PC-3 (cell line): ENCODE results near the gene PIGN. TPM values are rescaled to one million over a fixed set of nuclear protein-coding genes. Genes with fewer than 3 reads are reported as not detected.

Source experiments
- ATAC-seq: fragments of 200-7000 bp; cut with Tn5 transposase; 2 replicates; pipeline ENCODE4 v1.9.1; 2020; ENCODE audit warnings: mild to moderate bottlenecking, moderate library complexity
- BruUV-seq: library from RNA; stranded (reverse); fragments of 400-500 nt; replicated peaks from 2 replicates; lab custom pipeline; 2021; lab: Mats Ljungman, UMichigan
- CTCF ChIA-PET: fragments of 300-600 bp; sonication (Branson Sonifier 250); formaldehyde crosslinking; loops from one replicate; lab custom pipeline; 2022; ENCODE audit warnings: antibody characterized with exemption; lab: Charles Lee
- POLR2A ChIA-PET: fragments of 300-600 bp; sonication (Branson Sonifier 250); formaldehyde crosslinking; loops from one replicate; lab custom pipeline; 2022; ENCODE audit warnings: antibody characterized with exemption; ENCODE audit not compliant: unreplicated experiment; lab: Charles Lee
- DNase-seq: peaks from one replicate; pipeline ENCODE4 v3.0.0-alpha.2; 2015
- H2AFZ ChIP-seq: fragments of 300-600 bp; sonication (generic); 2 replicates; pipeline ENCODE4 v1.6.0; 2016; ENCODE audit warnings: antibody characterized with exemption, low read length
- H3F3A ChIP-seq: fragments of 300-600 bp; sonication (generic); one replicate; pipeline ENCODE4 v1.6.0; 2017; ENCODE audit warnings: antibody characterized with exemption, low read length, control low read depth, mild to moderate bottlenecking; ENCODE audit not compliant: unreplicated experiment
- H3K27ac ChIP-seq: fragments of 300-600 bp; sonication (generic); 2 replicates; pipeline ENCODE4 v1.5.1; 2016; ENCODE audit warnings: mild to moderate bottlenecking, low read length
- H3K27me3 ChIP-seq: fragments of 300-600 bp; sonication (generic); 2 replicates; pipeline ENCODE4 v1.6.1; 2016; ENCODE audit warnings: low read length, mixed read lengths
- H3K36me3 ChIP-seq: fragments of 300-600 bp; sonication (generic); 2 replicates; pipeline ENCODE4 v1.6.1; 2016; ENCODE audit warnings: low read depth, mixed run types, low read length, mixed read lengths
- H3K4me1 ChIP-seq: fragments of 300-600 bp; sonication (generic); 2 replicates; pipeline ENCODE4 v1.5.1; 2016; ENCODE audit warnings: low read length; ENCODE audit not compliant: insufficient read depth
- H3K4me2 ChIP-seq: fragments of 300-600 bp; sonication (generic); 2 replicates; pipeline ENCODE4 v1.6.0; 2016; ENCODE audit warnings: low read length
- H3K4me3 ChIP-seq: fragments of 300-600 bp; sonication (generic); 2 replicates; pipeline ENCODE4 v1.5.1; 2016; ENCODE audit warnings: mild to moderate bottlenecking, low read length, mixed read lengths
- H3K79me2 ChIP-seq: fragments of 300-600 bp; sonication (generic); 2 replicates; pipeline ENCODE4 v1.6.1; 2017; ENCODE audit warnings: low read length, mixed read lengths
- H3K9ac ChIP-seq: fragments of 300-600 bp; sonication (generic); 2 replicates; pipeline ENCODE4 v1.6.0; 2016; ENCODE audit warnings: mild to moderate bottlenecking, low read length
- H3K9me2 ChIP-seq: fragments of 300-600 bp; sonication (generic); replicated peaks from 2 replicates; pipeline ENCODE4 v1.6.1; 2016; ENCODE audit warnings: mixed run types, low read length, mixed read lengths
- H3K9me3 ChIP-seq: fragments of 300-600 bp; sonication (generic); 2 replicates; pipeline ENCODE4 v1.6.1; 2016; ENCODE audit warnings: low read length, mixed read lengths
- H4K20me1 ChIP-seq: fragments of 300-600 bp; sonication (generic); 2 replicates; pipeline ENCODE4 v1.6.1; 2016; ENCODE audit warnings: low read length, mixed read lengths
- EZH2 ChIP-seq: fragments of 300-600 bp; sonication (generic); IDR thresholded peaks from one replicate; pipeline ENCODE4 v1.6.1; 2017; ENCODE audit warnings: antibody characterized with exemption, mild to moderate bottlenecking, low read length; ENCODE audit not compliant: unreplicated experiment
- EZH2phosphoT487 ChIP-seq: fragments of 300-600 bp; sonication (generic); IDR thresholded peaks from 2 replicates; pipeline ENCODE4 v1.6.1; 2018; ENCODE audit warnings: mild to moderate bottlenecking, antibody characterized with exemption, low read length, borderline replicate concordance
- intact Hi-C: fragments of 100-400 bp; cut with micrococcal nuclease; formaldehyde crosslinking; loops from 2 replicates; pipeline ENCODE4 v1.9.0; 2023
- total RNA-seq: library from RNA; depleted of rRNA; stranded (reverse); fragments of >200 nt; gene quantifications from 2 replicates; pipeline ENCODE4 v1.2.3, GENCODE V29; 2014
- TF ChIP-seq, protein P1 (sequence below): fragments of 300-600 bp; sonication (generic); conservative IDR thresholded peaks from 2 replicates; pipeline ENCODE4 v1.5.1; 2017; ENCODE audit warnings: antibody characterized with exemption, low read depth, mild to moderate bottlenecking, low read length

PIGN gene
- total RNA-seq, 1 experiment from 2014 or later, result 22.7 TPM

DNA sequence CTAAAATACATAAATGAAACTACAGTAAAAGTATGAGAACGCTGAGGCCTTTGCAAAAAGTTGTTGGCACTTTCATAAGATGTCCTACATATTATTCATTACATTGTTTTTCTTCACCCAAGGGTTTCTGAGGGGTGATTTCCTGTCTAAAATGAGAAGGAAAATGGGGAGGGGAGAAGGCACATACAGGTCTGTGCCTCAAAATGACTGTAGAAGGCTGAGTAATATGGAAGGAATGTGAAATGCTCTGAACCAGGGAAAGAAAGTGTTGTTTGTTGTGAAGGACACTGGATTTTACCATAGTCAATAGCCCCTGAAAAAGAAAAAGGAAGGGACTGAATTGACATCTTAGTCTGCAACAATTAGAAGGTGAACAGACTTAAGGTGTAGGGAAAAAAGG, 194.6 kb downstream of the PIGN start:
- peak overlapping the region; percentile 9; the same call in 1 of the 2 replicates for H3K9ac ChIP-seq
- no peaks in the 10 kb centered on the region for H3K36me3 ChIP-seq
- CTCF ChIA-PET, result no interaction called here
- TF ChIP-seq, protein P1, sequence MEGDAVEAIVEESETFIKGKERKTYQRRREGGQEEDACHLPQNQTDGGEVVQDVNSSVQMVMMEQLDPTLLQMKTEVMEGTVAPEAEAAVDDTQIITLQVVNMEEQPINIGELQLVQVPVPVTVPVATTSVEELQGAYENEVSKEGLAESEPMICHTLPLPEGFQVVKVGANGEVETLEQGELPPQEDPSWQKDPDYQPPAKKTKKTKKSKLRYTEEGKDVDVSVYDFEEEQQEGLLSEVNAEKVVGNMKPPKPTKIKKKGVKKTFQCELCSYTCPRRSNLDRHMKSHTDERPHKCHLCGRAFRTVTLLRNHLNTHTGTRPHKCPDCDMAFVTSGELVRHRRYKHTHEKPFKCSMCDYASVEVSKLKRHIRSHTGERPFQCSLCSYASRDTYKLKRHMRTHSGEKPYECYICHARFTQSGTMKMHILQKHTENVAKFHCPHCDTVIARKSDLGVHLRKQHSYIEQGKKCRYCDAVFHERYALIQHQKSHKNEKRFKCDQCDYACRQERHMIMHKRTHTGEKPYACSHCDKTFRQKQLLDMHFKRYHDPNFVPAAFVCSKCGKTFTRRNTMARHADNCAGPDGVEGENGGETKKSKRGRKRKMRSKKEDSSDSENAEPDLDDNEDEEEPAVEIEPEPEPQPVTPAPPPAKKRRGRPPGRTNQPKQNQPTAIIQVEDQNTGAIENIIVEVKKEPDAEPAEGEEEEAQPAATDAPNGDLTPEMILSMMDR, result no peak
- TF ChIP-seq EZH2phosphoT487, result no peak
- no peak for TF ChIP-seq EZH2
- no peaks in the 10 kb centered on the region for H3K9me3 ChIP-seq
- ATAC-seq (peak; percentile 90), DNase-seq (peak; percentile 86)
- H3K27ac ChIP-seq, result peak overlapping the region; percentile 70
- H3K27me3 ChIP-seq, result no peaks in the 10 kb centered on the region
- H3K4me3 ChIP-seq, result peak overlapping the region; percentile 10; the same call in 1 of the 2 replicates
- POLR2A ChIA-PET, result no interaction called here
- H2AFZ ChIP-seq, result peak overlapping the region; percentile 52
- H3K4me1 ChIP-seq, result peaks cover 25% of the 10 kb centered on the region
- H3K79me2 ChIP-seq, result no peaks in the 10 kb centered on the region
- no TSS peak for BruUV-seq
- intact Hi-C loops, result no loop called here
- no peaks in the 10 kb centered on the region for H4K20me1 ChIP-seq
- H3F3A ChIP-seq, result no peaks in the 10 kb centered on the region
- no peaks in the 10 kb centered on the region for H3K9me2 ChIP-seq
- H3K4me2 ChIP-seq, result peak overlapping the region; percentile 61

GRCh38 chr18:61991836-61992235, 195.0 kb downstream of the PIGN start:
- no peaks in the 10 kb centered on the region for H3K27me3 ChIP-seq
- ChIA-PET POLR2A (no interaction called here), CTCF (no interaction called here)
- H3K9ac ChIP-seq, result no peak overlapping the region
- H3K36me3 ChIP-seq, result no peaks in the 10 kb centered on the region
- DNase-seq, result no peak
- no peaks in the 10 kb centered on the region for H3K79me2 ChIP-seq
- H3F3A ChIP-seq, result no peaks in the 10 kb centered on the region
- peak overlapping the region; percentile 10; the same call in 1 of the 2 replicates for H3K4me3 ChIP-seq
- BruUV-seq, result no TSS peak
- peaks cover 25% of the 10 kb centered on the region for H3K4me1 ChIP-seq
- H3K4me2 ChIP-seq, result peak overlapping the region; percentile 61
- H3K27ac ChIP-seq, result peak overlapping the region; percentile 70
- H2AFZ ChIP-seq, result peak overlapping the region; percentile 52
- ATAC-seq, result no peak; the same call in 1 of the 2 replicates
- no peaks in the 10 kb centered on the region for H4K20me1 ChIP-seq
- H3K9me3 ChIP-seq, result no peaks in the 10 kb centered on the region
- intact Hi-C loops, result no loop called here
- H3K9me2 ChIP-seq, result no peaks in the 10 kb centered on the region
- no peak for TF ChIP-seq EZH2
- no peak for TF ChIP-seq EZH2phosphoT487
- TF ChIP-seq, protein P1, result no peak

GRCh38 chr18:61991201-61991600, 195.7 kb downstream of the PIGN start:
- Histone ChIP-seq H3K4me1 (peaks cover 25% of the 10 kb centered on the region), H3K9me2 (no peaks in the 10 kb centered on the region), H3K4me2 (no peak overlapping the region), H3F3A (no peaks in the 10 kb centered on the region), H4K20me1 (no peaks in the 10 kb centered on the region), H3K9me3 (no peaks in the 10 kb centered on the region), H3K4me3 (no peak overlapping the region), H3K79me2 (no peaks in the 10 kb centered on the region), H3K27ac (peak overlapping the region; percentile 70), H2AFZ (peak overlapping the region; percentile 52; the same call in 1 of the 2 replicates), H3K9ac (no peak overlapping the region), H3K27me3 (no peaks in the 10 kb centered on the region), H3K36me3 (no peaks in the 10 kb centered on the region)
- DNase-seq (peak; percentile 13), ATAC-seq (no peak)
- POLR2A ChIA-PET, result no interaction called here
- no TSS peak for BruUV-seq
- TF ChIP-seq EZH2phosphoT487 (no peak), EZH2 (no peak)
- TF ChIP-seq, protein P1, result no peak
- CTCF ChIA-PET, result no interaction called here
- intact Hi-C loops, result no loop called here
